ENCODE measurements around the gene LIN7A. TPM values are rescaled to one million over a fixed set of nuclear protein-coding genes. Genes with fewer than 3 reads are reported as not detected.

LIN7A gene

GRCh38 chr12:80745851-80746505, 191.8 kb downstream of the LIN7A start:
- Histone ChIP-seq H3K4ac (ENCODE audit: low read depth, low read length) (no peak overlapping the region), H3K9ac (ENCODE audit: low read length) (no peak overlapping the region), H3K4me3 (ENCODE audit: low read length) (no peak overlapping the region), H3K36me3 (ENCODE audit: control insufficient read depth, insufficient read depth, low read length) (no peaks in the 10 kb centered on the region), H2BK120ac (ENCODE audit: low read depth, low read length) (no peak overlapping the region), H4K5ac (ENCODE audit: low read length) (no peak overlapping the region), H4K8ac (ENCODE audit: low read depth, low read length) (no peak overlapping the region), H3K27ac (ENCODE audit: low read depth, low read length) (no peak overlapping the region), H2BK15ac (replicated peaks; ENCODE audit: low read depth) (no peak overlapping the region), H3K4me2 (ENCODE audit: low read length) (no peak overlapping the region), H3K4me1 (ENCODE audit: control insufficient read depth, low read depth, low read length) (no peaks in the 10 kb centered on the region), H3K27me3 (ENCODE audit: insufficient read depth, low read length, poor library complexity) (no peaks in the 10 kb centered on the region), H3K56ac (ENCODE audit: low read length) (no peak overlapping the region), H3K23ac (ENCODE audit: low read length) (no peak overlapping the region), H2AK5ac (ENCODE audit: low read length) (no peak overlapping the region), H3K18ac (ENCODE audit: low read length) (no peak overlapping the region), H3K79me2 (ENCODE audit: control insufficient read depth, insufficient read depth, low read length) (no peaks in the 10 kb centered on the region), H3K79me1 (ENCODE audit: low read length) (no peaks in the 10 kb centered on the region), H2BK5ac (ENCODE audit: low read length) (no peak overlapping the region)
- DNase-seq: no peak
- no CpG with 5 or more reads among the region's 6 CpGs for WGBS (ENCODE audit: extremely low coverage, insufficient coverage, low lambda C conversion rate)

Small RNA genes within 50 kb of the gene (small RNA-seq; reads per million reads assigned to genes)
- not detected for gene MIR617 (ENCODE audit: insufficient read depth)
- gene MIR618 (ENCODE audit: insufficient read depth): 48.7 reads per million, percentile 94 among the genes with 10 or more reads in this experiment

All from mesendoderm (in vitro differentiated cells).